ENCODE data around the gene DLG2.

GRCh38 chr11:85459304-85459703 is 167.8 kb downstream of the DLG2 start:
- TF ChIP-seq, protein P1, sequence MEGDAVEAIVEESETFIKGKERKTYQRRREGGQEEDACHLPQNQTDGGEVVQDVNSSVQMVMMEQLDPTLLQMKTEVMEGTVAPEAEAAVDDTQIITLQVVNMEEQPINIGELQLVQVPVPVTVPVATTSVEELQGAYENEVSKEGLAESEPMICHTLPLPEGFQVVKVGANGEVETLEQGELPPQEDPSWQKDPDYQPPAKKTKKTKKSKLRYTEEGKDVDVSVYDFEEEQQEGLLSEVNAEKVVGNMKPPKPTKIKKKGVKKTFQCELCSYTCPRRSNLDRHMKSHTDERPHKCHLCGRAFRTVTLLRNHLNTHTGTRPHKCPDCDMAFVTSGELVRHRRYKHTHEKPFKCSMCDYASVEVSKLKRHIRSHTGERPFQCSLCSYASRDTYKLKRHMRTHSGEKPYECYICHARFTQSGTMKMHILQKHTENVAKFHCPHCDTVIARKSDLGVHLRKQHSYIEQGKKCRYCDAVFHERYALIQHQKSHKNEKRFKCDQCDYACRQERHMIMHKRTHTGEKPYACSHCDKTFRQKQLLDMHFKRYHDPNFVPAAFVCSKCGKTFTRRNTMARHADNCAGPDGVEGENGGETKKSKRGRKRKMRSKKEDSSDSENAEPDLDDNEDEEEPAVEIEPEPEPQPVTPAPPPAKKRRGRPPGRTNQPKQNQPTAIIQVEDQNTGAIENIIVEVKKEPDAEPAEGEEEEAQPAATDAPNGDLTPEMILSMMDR (IDR thresholded peaks at IDR 0.05): no peak
- TF ChIP-seq POLR2A (IDR thresholded peaks at IDR 0.05): no peak
